T-helper 1 cell treated with Interleukin-12 subunit alpha and Interleukin-12 subunit beta and Interleukin-4 antibody, amounts not matched to agents 30 μg/mL and 1 μg/mL, for 36 hours (primary cell): Measurements from ENCODE around the gene RAI1.
A peak's percentile ranks its signal among the peaks of the same experiment; 100 is the strongest.
"Not testable (repeated sequence)": the region's sequence is repeated elsewhere in the genome, so short reads cannot be mapped to it uniquely, and the experiment has no call there.

ENCODE experiments used
- H3K27ac Mint-ChIP-seq: one replicate; pipeline ENCODE4 v1.8.0; 2021; ENCODE audit warnings: mild to moderate bottlenecking, mixed read lengths
- H3K27me3 Mint-ChIP-seq: one replicate; pipeline ENCODE4 v1.8.0; 2021; ENCODE audit warnings: low read depth, mixed read lengths
- H3K36me3 Mint-ChIP-seq: one replicate; pipeline ENCODE4 v1.8.0; 2021; ENCODE audit warnings: low read depth, mixed read lengths
- H3K4me1 Mint-ChIP-seq: one replicate; pipeline ENCODE4 v1.8.0; 2021; ENCODE audit warnings: low read depth, mixed read lengths
- H3K4me3 Mint-ChIP-seq: one replicate; pipeline ENCODE4 v1.8.0; 2021; ENCODE audit warnings: mild to moderate bottlenecking, moderate library complexity, mixed read lengths
- H3K9me3 Mint-ChIP-seq: one replicate; pipeline ENCODE4 v1.8.0; 2021; ENCODE audit warnings: mixed read lengths

Gene RAI1

GRCh38 chr17:17671369-17672129 lies 9.7 kb upstream of the RAI1 start:
- Mint-ChIP-seq H3K4me3 (no peak overlapping the region), H3K27ac (no peak overlapping the region), H3K27me3 (peaks cover 19% of the 10 kb centered on the region), H3K36me3 (no peaks in the 10 kb centered on the region), H3K4me1 (peaks cover 28% of the 10 kb centered on the region), H3K9me3 (no peaks in the 10 kb centered on the region)

DNA sequence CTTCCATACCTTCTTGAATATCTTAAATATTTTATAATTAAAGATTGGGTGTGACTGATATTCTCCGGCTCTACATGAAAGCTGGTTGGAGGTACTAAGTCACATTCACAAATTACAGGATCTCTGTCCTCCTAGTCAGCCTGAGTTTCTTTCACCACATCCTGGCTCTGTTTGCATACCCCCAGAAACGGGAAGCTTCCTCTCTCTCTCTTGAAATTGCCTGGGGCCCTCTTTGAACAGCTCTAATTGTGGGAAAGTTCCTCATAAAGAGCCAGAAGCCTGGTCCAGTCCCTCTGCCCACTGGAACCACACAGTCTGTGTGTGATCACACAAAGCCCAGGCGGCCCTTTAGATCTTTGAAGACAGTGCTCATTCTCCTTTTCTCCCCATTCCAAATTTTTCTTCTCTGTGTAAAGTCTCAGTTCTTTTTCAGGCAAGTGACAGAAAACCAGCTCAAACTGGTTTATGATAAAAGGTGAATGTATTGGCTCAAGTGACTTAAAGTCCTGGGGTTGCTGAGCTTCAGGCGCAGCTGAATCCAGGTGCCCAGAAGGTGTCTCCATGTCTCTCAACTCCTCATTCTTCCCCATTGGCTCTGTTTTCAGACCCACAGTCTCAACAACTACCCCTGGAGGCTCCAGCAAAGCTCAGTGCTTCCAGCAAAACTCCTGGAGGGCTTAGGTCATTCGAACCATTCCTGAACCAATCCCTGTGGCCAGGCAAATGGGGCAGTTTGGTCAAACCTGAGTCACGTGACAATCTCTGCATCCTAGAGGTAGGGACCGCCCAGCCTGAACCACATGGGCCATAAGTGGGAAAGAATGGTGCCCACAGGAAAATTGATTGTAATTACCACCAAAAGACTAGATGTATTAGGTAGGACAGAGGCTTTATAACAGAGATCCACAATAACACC lies 8.5 kb upstream of the RAI1 start:
- Mint-ChIP-seq H3K27ac (no peak overlapping the region), H3K27me3 (peaks cover 16% of the 10 kb centered on the region)

GRCh38 chr17:17675416-17675815 lies 5.8 kb upstream of the RAI1 start:
- Mint-ChIP-seq H3K9me3 (no peaks in the 10 kb centered on the region), H3K27ac (no peak overlapping the region), H3K36me3 (no peaks in the 10 kb centered on the region), H3K4me1 (peaks cover 33% of the 10 kb centered on the region), H3K4me3 (no peak overlapping the region), H3K27me3 (peaks cover 27% of the 10 kb centered on the region)

More for the DNA sequence above, 8.5 kb upstream of the RAI1 start:
- no peaks in the 10 kb centered on the region for H3K9me3 Mint-ChIP-seq
- H3K4me3 Mint-ChIP-seq = no peak overlapping the region
- no peaks in the 10 kb centered on the region for H3K36me3 Mint-ChIP-seq
- H3K4me1 Mint-ChIP-seq = peaks cover 35% of the 10 kb centered on the region

- peak overlapping the region; percentile 61 for H3K4me3 Mint-ChIP-seq
- no peaks in the 10 kb centered on the region for H3K9me3 Mint-ChIP-seq
- H3K36me3 Mint-ChIP-seq = no peaks in the 10 kb centered on the region
- peaks cover 36% of the 10 kb centered on the region for H3K4me1 Mint-ChIP-seq
- peak overlapping the region; percentile 37 for H3K27ac Mint-ChIP-seq
- peaks cover 31% of the 10 kb centered on the region for H3K27me3 Mint-ChIP-seq
Observed at GRCh38 chr17:17675925-17676534, 5.2 kb upstream of the RAI1 start.

DNA sequence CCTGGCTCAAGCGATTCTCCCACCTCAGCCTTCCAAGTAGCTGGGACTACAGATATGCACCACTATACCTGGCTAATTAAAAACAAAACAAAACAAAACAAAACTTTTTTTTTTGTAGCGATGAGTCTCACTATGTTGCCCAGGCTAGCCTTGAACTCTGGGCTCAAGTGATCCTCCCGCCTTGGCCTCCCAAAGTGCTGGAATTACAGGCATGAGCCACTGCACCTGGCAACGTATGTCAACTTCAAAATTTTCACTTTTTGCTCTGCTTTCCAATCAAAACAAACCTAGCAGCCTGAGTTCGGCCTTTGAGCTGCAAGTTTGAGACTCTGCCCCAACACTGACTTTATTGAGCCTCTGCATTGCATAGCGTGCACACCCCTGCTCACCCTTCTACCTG lies 4.5 kb upstream of the RAI1 start:
- peak overlapping the region; percentile 67 for H3K27ac Mint-ChIP-seq
- H3K4me1 Mint-ChIP-seq = peaks cover 33% of the 10 kb centered on the region
- peak overlapping the region; percentile 61 for H3K4me3 Mint-ChIP-seq
- H3K27me3 Mint-ChIP-seq = peaks cover 31% of the 10 kb centered on the region
- no peaks in the 10 kb centered on the region for H3K9me3 Mint-ChIP-seq
- H3K36me3 Mint-ChIP-seq = no peaks in the 10 kb centered on the region

DNA sequence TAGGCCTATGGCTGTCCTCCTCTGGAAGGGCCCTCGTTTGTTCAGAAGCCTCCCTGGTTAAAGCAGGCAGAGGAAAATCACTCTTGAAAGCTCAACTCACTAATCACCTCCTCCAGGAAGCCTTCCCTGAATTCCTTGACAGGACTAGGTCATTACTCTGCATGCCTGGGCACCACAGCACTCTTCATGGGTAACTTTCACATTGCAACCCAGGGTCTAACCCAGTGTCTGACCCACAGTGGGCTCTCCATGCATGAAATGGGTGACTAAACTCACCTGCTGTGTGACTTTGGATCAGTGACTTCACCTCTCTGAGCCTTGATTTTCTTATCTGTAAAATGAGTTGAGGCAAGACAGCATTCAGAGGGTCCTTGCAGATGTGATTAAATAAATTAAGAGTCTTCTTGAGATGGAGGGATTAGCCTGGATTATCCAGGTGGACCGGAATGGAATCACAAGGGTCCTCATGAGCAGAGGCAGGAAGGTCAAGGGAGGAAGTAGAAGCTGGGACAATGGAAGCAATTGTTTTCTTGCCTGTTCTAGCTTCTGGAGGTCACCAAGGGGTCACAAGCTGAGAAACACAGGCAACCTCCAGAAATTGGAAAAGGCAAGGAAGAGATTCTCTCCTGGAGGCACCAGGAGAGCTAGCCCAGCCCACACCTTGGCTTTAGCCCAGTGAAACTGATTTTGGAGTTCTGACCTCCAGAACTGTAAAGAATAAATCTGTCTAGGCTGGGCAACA lies 3.8 kb upstream of the RAI1 start:
- H3K4me3 Mint-ChIP-seq = no peak overlapping the region
- peaks cover 31% of the 10 kb centered on the region for H3K27me3 Mint-ChIP-seq
- H3K4me1 Mint-ChIP-seq = peaks cover 32% of the 10 kb centered on the region
- no peaks in the 10 kb centered on the region for H3K36me3 Mint-ChIP-seq
- H3K9me3 Mint-ChIP-seq = no peaks in the 10 kb centered on the region
- H3K27ac Mint-ChIP-seq = no peak overlapping the region

GRCh38 chr17:17678063-17678699 lies 3.1 kb upstream of the RAI1 start:
- H3K27ac Mint-ChIP-seq, H3K4me3 Mint-ChIP-seq, H3K36me3 Mint-ChIP-seq, H3K9me3 Mint-ChIP-seq: not testable (repeated sequence)
- H3K27me3 Mint-ChIP-seq = peaks cover 29% of the 10 kb centered on the region
- peaks cover 25% of the 10 kb centered on the region for H3K4me1 Mint-ChIP-seq

GRCh38 chr17:17679243-17679642 lies 2.0 kb upstream of the RAI1 start:
- peaks cover 26% of the 10 kb centered on the region for H3K4me1 Mint-ChIP-seq
- no peak overlapping the region for H3K4me3 Mint-ChIP-seq
- peaks cover 19% of the 10 kb centered on the region for H3K27me3 Mint-ChIP-seq
- peaks cover 2% of the 10 kb centered on the region for H3K36me3 Mint-ChIP-seq
- H3K27ac Mint-ChIP-seq = no peak overlapping the region
- H3K9me3 Mint-ChIP-seq = no peaks in the 10 kb centered on the region

- Mint-ChIP-seq H3K4me1 (peaks cover 28% of the 10 kb centered on the region), H3K27ac (no peak overlapping the region), H3K36me3 (peaks cover 3% of the 10 kb centered on the region), H3K9me3 (no peaks in the 10 kb centered on the region), H3K27me3 (peaks cover 19% of the 10 kb centered on the region), H3K4me3 (no peak overlapping the region)
Observed at GRCh38 chr17:17679748-17680147, 1.5 kb upstream of the RAI1 start.

DNA sequence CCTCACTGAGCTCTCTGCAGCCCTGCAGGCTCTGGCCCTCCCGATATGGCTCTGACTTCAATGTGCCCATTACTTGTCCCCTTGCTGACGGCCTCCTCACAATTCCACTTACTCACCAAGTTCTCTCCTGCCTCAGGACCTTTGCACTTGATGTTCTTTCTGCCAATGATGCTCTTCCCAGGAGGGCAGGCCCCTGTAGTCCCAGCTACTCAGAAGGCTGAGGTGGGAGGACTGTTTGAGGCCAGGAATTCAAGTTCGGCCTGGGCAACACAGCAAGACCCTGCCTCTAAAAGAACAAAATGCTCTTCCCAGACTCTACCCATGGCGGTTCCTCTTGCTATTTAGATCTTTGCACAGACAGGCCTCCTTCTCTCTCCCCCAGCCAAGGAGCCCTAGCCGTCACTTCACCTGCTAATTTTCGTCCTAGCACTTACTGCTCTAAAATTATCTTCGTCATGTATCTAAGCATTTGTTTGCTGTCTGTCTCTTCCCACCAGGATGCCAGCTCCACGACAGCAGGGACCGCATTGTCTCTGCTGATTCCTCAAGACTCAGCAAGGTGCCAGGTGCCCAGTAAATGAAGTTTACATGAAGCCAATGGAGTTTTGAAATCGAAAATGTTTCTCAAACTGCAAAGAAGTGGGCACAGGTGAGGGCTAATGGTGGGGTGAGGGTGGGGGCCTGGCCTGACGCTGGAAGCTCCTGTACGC lies 626 bp upstream of the RAI1 start:
- Mint-ChIP-seq H3K36me3 (peaks cover 3% of the 10 kb centered on the region), H3K27ac (peak overlapping the region; percentile 29), H3K4me1 (peaks cover 26% of the 10 kb centered on the region), H3K4me3 (peak overlapping the region; percentile 12), H3K27me3 (peaks cover 16% of the 10 kb centered on the region), H3K9me3 (no peaks in the 10 kb centered on the region)

DNA sequence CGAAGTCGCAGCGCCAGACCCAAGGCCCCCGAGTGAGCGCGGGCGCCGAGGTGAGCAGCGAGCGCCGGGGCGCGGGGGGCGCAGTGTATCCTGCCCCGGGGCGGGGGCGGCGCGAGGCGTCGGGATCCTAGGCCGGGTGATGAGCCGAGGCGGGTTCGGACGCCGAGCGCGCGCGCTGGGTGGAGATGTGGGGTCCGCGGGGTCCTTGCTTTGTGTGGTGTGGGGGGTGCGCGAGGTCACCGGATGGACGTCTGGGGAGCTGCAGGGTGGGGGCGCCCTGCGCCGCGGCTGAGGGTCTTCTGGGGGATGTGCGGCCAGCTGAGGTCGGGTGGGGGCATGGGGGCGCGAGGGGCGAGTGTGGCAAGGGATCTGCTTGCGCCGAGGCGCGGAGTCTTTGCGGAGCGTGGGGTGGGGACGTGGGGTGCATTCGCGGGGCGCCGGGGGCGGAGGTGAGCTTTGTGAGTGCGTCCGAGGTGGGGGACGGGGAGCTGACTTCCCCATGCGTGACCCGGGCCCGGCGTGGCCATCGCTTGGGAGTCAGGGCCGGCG lies 560 bp downstream of the RAI1 start:
- Mint-ChIP-seq H3K4me1 (peaks cover 22% of the 10 kb centered on the region), H3K4me3 (peak overlapping the region; percentile 87), H3K27ac (peak overlapping the region; percentile 71), H3K9me3 (no peaks in the 10 kb centered on the region), H3K27me3 (peaks cover 16% of the 10 kb centered on the region), H3K36me3 (peaks cover 3% of the 10 kb centered on the region)

- peaks cover 3% of the 10 kb centered on the region for H3K36me3 Mint-ChIP-seq
- peaks cover 16% of the 10 kb centered on the region for H3K27me3 Mint-ChIP-seq
- peak overlapping the region; percentile 88 for H3K4me3 Mint-ChIP-seq
- no peaks in the 10 kb centered on the region for H3K9me3 Mint-ChIP-seq
- H3K27ac Mint-ChIP-seq = peak overlapping the region; percentile 71
- H3K4me1 Mint-ChIP-seq = peaks cover 20% of the 10 kb centered on the region
Observed at GRCh38 chr17:17682293-17682736, 1.1 kb downstream of the RAI1 start.
